Suprapubic skin (tissue), 3 donors: ENCODE data around the gene SHQ1.

Source experiments
- POLR2A ChIP-seq, 2 donors: fragments of 450-650 bp; IDR thresholded peaks; one replicate each; pipeline ENCODE4 v1.6.1; 2017; ENCODE audit warnings: antibody characterized with exemption in 2 of 2, mild to moderate bottlenecking in 2 of 2, moderate library complexity in 2 of 2
- TF ChIP-seq, protein P1 (sequence below), 2 donors: fragments of 200-600 bp in 1 of 2; fragments of 450-650 bp in 1 of 2; sonication (generic) in 1 of 2; IDR thresholded peaks; one replicate each; pipeline ENCODE4 v1.5.1; 2016 to 2019; ENCODE audit warnings: antibody characterized with exemption in 2 of 2, mild to moderate bottlenecking in 1 of 2, moderate library complexity in 1 of 2

DNA sequence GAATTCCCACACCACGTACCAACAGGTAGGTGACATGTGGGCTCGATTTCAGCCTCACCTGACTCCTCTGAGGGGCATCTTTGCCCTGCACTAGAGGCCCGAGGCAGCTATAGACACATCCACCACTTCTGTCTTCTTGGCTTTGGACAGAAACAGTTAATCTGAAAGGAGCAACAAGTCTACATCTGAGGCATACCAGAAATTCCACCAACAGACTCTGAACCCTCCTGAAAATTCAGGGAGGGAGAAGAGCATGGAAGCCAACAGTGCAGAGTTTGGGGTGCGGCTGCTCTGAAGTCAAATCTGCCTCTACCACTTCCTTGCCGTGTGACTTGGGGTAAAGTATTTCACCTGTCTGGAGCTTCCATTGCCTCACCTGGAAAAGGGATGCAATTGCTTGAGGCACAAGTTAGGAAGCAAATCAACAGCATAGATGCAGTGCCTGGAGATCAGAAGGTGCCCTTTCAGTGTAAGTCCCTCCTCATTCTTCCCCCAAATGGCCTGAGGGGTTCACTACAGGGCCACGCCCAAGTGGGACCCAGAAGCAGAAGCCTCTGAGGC is 119.8 kb downstream of the SHQ1 start:
- TF ChIP-seq, protein P1, sequence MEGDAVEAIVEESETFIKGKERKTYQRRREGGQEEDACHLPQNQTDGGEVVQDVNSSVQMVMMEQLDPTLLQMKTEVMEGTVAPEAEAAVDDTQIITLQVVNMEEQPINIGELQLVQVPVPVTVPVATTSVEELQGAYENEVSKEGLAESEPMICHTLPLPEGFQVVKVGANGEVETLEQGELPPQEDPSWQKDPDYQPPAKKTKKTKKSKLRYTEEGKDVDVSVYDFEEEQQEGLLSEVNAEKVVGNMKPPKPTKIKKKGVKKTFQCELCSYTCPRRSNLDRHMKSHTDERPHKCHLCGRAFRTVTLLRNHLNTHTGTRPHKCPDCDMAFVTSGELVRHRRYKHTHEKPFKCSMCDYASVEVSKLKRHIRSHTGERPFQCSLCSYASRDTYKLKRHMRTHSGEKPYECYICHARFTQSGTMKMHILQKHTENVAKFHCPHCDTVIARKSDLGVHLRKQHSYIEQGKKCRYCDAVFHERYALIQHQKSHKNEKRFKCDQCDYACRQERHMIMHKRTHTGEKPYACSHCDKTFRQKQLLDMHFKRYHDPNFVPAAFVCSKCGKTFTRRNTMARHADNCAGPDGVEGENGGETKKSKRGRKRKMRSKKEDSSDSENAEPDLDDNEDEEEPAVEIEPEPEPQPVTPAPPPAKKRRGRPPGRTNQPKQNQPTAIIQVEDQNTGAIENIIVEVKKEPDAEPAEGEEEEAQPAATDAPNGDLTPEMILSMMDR (IDR thresholded peaks at IDR 0.05): no peak
- no peak for TF ChIP-seq POLR2A (IDR thresholded peaks at IDR 0.05)
